HCT116 (cell line): ENCODE measurements around the gene ZDHHC14. TPM values are rescaled to one million over a fixed set of nuclear protein-coding genes. Genes with fewer than 3 reads are reported as not detected.

Source experiments
- ATAC-seq: fragments of 200-7000 bp; cut with Tn5 transposase; 2 replicates; pipeline ENCODE4 v1.9.1; 2020; ENCODE audit warnings: mild to moderate bottlenecking, moderate library complexity
- BruUV-seq: library from RNA; stranded (reverse); fragments of 400-500 nt; replicated peaks from 2 replicates; lab custom pipeline; 2021; lab: Mats Ljungman, UMichigan
- CTCF ChIA-PET: fragments of 300-600 bp; sonication (Branson Sonifier 250); formaldehyde crosslinking; loops from one replicate; lab custom pipeline; 2021; ENCODE audit warnings: antibody characterized with exemption; lab: Charles Lee
- POLR2A ChIA-PET: fragments of 300-600, 350-600 bp; sonication (Branson Sonifier 250); formaldehyde crosslinking; loops from one replicate; lab custom pipeline; 2021; ENCODE audit warnings: antibody characterized with exemption; lab: Charles Lee
- RAD21 ChIA-PET, 2 experiments: fragments of 300-600 bp; sonication (Branson Sonifier 250); formaldehyde crosslinking; loops; one replicate each; lab custom pipeline; 2023; ENCODE audit warnings: low total read pairs in 2 of 2; ENCODE audit not compliant: uncharacterized antibody in 2 of 2, unreplicated experiment in 2 of 2, low non-redundant PET in 1 of 2; lab: Charles Lee
- DNase-seq: peaks from one replicate; pipeline ENCODE4 v3.0.0-alpha.2; 2010; ENCODE audit warnings: low read depth, low spot score
- H2AFZ ChIP-seq: fragments of 200-600 bp; shearing (Covaris generic), sonication (generic); 2 replicates; pipeline ENCODE4 v1.6.1; 2017; ENCODE audit warnings: low read depth, mixed run types, mixed read lengths, antibody characterized with exemption, low read length; ENCODE audit not compliant: poor library complexity, severe bottlenecking
- H3K27ac ChIP-seq: 2 replicates; pipeline ENCODE4 v1.5.1; 2012; ENCODE audit warnings: low read depth, low read length
- H3K27me3 ChIP-seq: fragments of 200-600 bp; sonication (generic); 2 replicates; pipeline ENCODE4 v1.6.1; 2016; ENCODE audit warnings: mixed run types, low read length, mixed read lengths; ENCODE audit not compliant: insufficient read depth
- H3K36me3 ChIP-seq, 2 experiments: fragments of 200-500 bp in 1 of 2; fragments of 200-600 bp in 1 of 2; sonication (Bioruptor generic) in 1 of 2; sonication (generic) in 1 of 2; 2 replicates each; pipeline versions ENCODE4 v1.5.1 to v1.6.1; 2014 to 2016; ENCODE audit warnings: low read length in 2 of 2, inconsistent platforms in 1 of 2, mixed read lengths in 1 of 2, mixed run types in 1 of 2; ENCODE audit not compliant: insufficient read depth in 2 of 2, control insufficient read depth in 1 of 2
- H3K4me1 ChIP-seq, 2 experiments: fragments of 200-600 bp in 1 of 2; sonication (generic) in 1 of 2; 2 replicates each; pipeline versions ENCODE4 v1.5.1 to v1.6.1; 2012 to 2017; ENCODE audit warnings: low read length in 2 of 2, inconsistent platforms in 1 of 2, mild to moderate bottlenecking in 1 of 2, mixed read lengths in 1 of 2, mixed run types in 1 of 2, moderate library complexity in 1 of 2; ENCODE audit not compliant: insufficient read depth in 2 of 2, control insufficient read depth in 1 of 2
- H3K4me2 ChIP-seq: fragments of 200-600 bp; sonication (generic); 2 replicates; pipeline ENCODE4 v1.6.1; 2017; ENCODE audit warnings: mixed run types, low read length, mixed read lengths
- H3K4me3 ChIP-seq, 2 experiments: fragments of 200-600 bp in 1 of 2; sonication (generic) in 1 of 2; replicated peaks in 1 of 2; 2 replicates each; pipeline ENCODE4 v1.5.1; 2011 to 2016; ENCODE audit warnings: low read length in 2 of 2, control low read depth in 1 of 2, low read depth in 1 of 2, mild to moderate bottlenecking in 1 of 2, mixed read lengths in 1 of 2, mixed run types in 1 of 2
- H3K79me2 ChIP-seq: fragments of 200-600 bp; sonication (generic); 2 replicates; pipeline ENCODE4 v1.6.1; 2017; ENCODE audit warnings: mild to moderate bottlenecking, mixed run types, low read length, moderate library complexity, mixed read lengths; ENCODE audit not compliant: insufficient read depth
- H3K9ac ChIP-seq: fragments of 200-600 bp; sonication (generic); 2 replicates; pipeline ENCODE4 v1.6.1; 2016; ENCODE audit warnings: low read length, mixed read lengths
- H3K9me2 ChIP-seq: fragments of 200-600 bp; sonication (generic), shearing (Covaris generic); 2 replicates; pipeline ENCODE4 v1.6.1; 2017; ENCODE audit warnings: mixed run types, mild to moderate bottlenecking, moderate library complexity; ENCODE audit not compliant: insufficient read depth
- H3K9me3 ChIP-seq, 2 experiments: fragments of 200-500 bp in 1 of 2; fragments of 200-600 bp in 1 of 2; sonication (Bioruptor generic) in 1 of 2; sonication (generic) in 1 of 2; 2 replicates each; pipeline ENCODE4 v1.6.1; 2014 to 2017; ENCODE audit warnings: low read length in 2 of 2, mixed read lengths in 2 of 2, inconsistent platforms in 1 of 2, low read depth in 1 of 2, mild to moderate bottlenecking in 1 of 2, mixed run types in 1 of 2, moderate library complexity in 1 of 2; ENCODE audit not compliant: control insufficient read depth in 1 of 2, insufficient read depth in 1 of 2
- H4K20me1 ChIP-seq: fragments of 200-600 bp; sonication (generic), shearing (Covaris generic); 2 replicates; pipeline ENCODE4 v1.6.1; 2017; ENCODE audit warnings: mixed run types, mild to moderate bottlenecking, moderate library complexity; ENCODE audit not compliant: insufficient read depth
- ATF3 ChIP-seq: IDR thresholded peaks from 2 replicates; pipeline ENCODE4 v1.6.1; 2012
- CBX3 ChIP-seq: IDR thresholded peaks from 2 replicates; pipeline ENCODE4 v1.6.1; 2012; ENCODE audit warnings: low read depth
- EZH2 ChIP-seq: fragments of 200-600 bp; sonication (generic); IDR thresholded peaks from 2 replicates; pipeline ENCODE4 v1.6.1; 2017; ENCODE audit warnings: antibody characterized with exemption, mixed run types
- POLR2A ChIP-seq: IDR thresholded peaks from 2 replicates; pipeline ENCODE4 v1.7.0; 2011; ENCODE audit warnings: borderline replicate concordance; ENCODE audit not compliant: insufficient read depth, insufficient read length; ENCODE audit errors: extremely low read depth
- SIN3A ChIP-seq: IDR thresholded peaks from 2 replicates; pipeline ENCODE4 v1.6.1; 2012; ENCODE audit warnings: low read depth
- SP1 ChIP-seq: IDR thresholded peaks from 2 replicates; pipeline ENCODE4 v1.6.1; 2012; ENCODE audit warnings: low read depth
- TCF7L2 ChIP-seq: IDR thresholded peaks from 2 replicates; pipeline ENCODE4 v1.7.0; 2011; ENCODE audit warnings: borderline replicate concordance, inconsistent platforms; ENCODE audit not compliant: insufficient read depth, insufficient read length; ENCODE audit errors: extremely low read depth
- YY1 ChIP-seq: IDR thresholded peaks from 2 replicates; pipeline ENCODE4 v1.6.1; 2011; ENCODE audit warnings: low read length, low read depth, moderate library complexity, mild to moderate bottlenecking; ENCODE audit not compliant: insufficient replicate concordance; ENCODE audit errors: extremely low read depth
- ZBTB33 ChIP-seq: IDR thresholded peaks from 2 replicates; pipeline ENCODE4 v1.6.1; 2011; ENCODE audit warnings: mild to moderate bottlenecking, low read length, moderate library complexity; ENCODE audit not compliant: insufficient replicate concordance; ENCODE audit errors: extremely low read depth
- ZNF274 ChIP-seq: fragments of 200-500 bp; sonication (Bioruptor generic); IDR thresholded peaks from 2 replicates; pipeline ENCODE4 v1.6.1; 2014; ENCODE audit warnings: mild to moderate bottlenecking, low read depth, low read length, inconsistent platforms
- intact Hi-C: fragments of 100-400 bp; cut with micrococcal nuclease; formaldehyde crosslinking; loops from 2 replicates; pipeline ENCODE4 v1.10.0; 2022
- total RNA-seq: library from RNA; stranded (reverse); gene quantifications from one replicate; pipeline ENCODE4 v1.2.1, GENCODE V29; 2021; ENCODE audit not compliant: unreplicated experiment
- TF ChIP-seq, protein P1 (sequence below): IDR thresholded peaks from 2 replicates; pipeline ENCODE4 v1.6.1; 2012

The ZDHHC14 gene
- total RNA-seq, 1 experiment from 2014 or later = 5.3 TPM

DNA sequence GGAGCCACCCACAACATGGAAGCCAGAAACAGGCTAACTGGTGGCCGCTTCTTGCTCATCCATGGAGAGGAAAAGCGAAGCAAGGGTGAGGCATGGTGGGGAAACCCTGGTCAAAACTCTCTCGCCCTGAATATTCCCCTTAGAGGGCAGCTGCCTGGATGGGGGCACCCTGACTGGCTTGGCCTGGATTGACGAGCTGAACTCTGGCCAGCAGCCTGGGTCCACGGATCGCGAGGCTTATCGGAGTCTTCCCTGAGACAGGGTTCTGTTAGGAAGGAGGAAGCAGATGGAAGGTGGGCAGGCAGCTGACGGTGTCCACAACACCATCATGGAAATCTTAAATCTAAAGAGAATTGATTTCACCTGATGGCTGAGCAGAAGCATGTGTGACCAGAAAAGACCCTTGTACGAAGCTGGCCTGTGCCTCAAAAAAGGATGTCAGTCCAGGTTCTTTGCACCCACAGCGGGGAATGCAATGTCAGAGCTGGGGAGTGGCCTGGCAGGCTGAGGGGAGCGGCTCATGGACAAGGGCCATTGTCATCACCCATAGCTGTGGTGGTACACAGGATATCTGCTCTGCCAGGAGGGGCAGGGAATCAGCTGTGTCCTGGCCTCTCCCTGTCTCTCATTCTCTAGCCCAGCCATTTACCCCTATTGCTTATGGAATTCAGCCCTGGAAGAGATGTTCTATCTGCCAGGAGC is 332.6 kb downstream of the ZDHHC14 start:
- no peak for TF ChIP-seq CBX3
- TF ChIP-seq YY1 = no peak
- no peak for TF ChIP-seq ATF3
- no peak for TF ChIP-seq TCF7L2
- TF ChIP-seq SIN3A = no peak
- TF ChIP-seq ZBTB33 = no peak
- no peak for TF ChIP-seq SP1
- TF ChIP-seq ZNF274 = no peak
- no peak for TF ChIP-seq POLR2A
- no peak for TF ChIP-seq EZH2
- TF ChIP-seq, protein P1, sequence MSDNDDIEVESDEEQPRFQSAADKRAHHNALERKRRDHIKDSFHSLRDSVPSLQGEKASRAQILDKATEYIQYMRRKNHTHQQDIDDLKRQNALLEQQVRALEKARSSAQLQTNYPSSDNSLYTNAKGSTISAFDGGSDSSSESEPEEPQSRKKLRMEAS = no peak
- TF ChIP-seq, all 23 proteins: peak for 0
- ChIA-PET CTCF (no interaction called here), POLR2A (no interaction called here), RAD21 (no interaction called here)
- Histone ChIP-seq H3K4me2 (no peak overlapping the region), H3K9ac (no peak overlapping the region), H3K79me2 (no peaks in the 10 kb centered on the region), H4K20me1 (no peaks in the 10 kb centered on the region), H2AFZ (no peak overlapping the region), H3K27ac (no peak overlapping the region), H3K4me1 (peaks cover 0 to 5% of the 10 kb centered on the region in 2 experiments; a peak in 1 of 4 replicates), H3K27me3 (no peaks in the 10 kb centered on the region), H3K36me3 (no peaks in the 10 kb centered on the region), H3K4me3 (no peak overlapping the region), H3K9me2 (no peaks in the 10 kb centered on the region), H3K9me3 (no peaks in the 10 kb centered on the region)
- no TSS peak for BruUV-seq
- ATAC-seq (peak; percentile 32; the same call in 1 of the 2 replicates), DNase-seq (no peak)
- intact Hi-C loops = no loop called here
